Activated CD4-positive, alpha-beta T cell treated with anti-CD3 and anti-CD28 coated beads, Interleukin-2, amount 10 ng/mL, durations not matched to agents 7 days and 5 days (primary cell): Measurements from ENCODE around the gene CPNE8. TPM values are rescaled to one million over a fixed set of nuclear protein-coding genes. Genes with fewer than 3 reads are reported as not detected.

Experiments
- CTCF ChIA-PET: fragments of 350-600 bp; sonication (Branson Sonifier 250); formaldehyde crosslinking; loops from one replicate; lab custom pipeline; 2021; ENCODE audit warnings: antibody characterized with exemption; lab: Charles Lee
- POLR2A ChIA-PET: fragments of 350-600 bp; sonication (Branson Sonifier 250); formaldehyde crosslinking; loops from one replicate; lab custom pipeline; 2021; ENCODE audit warnings: antibody characterized with exemption; lab: Charles Lee
- DNase-seq: peaks from one replicate; pipeline ENCODE4 v3.0.0-alpha.2; 2020
- H3K27ac Mint-ChIP-seq: one replicate; pipeline ENCODE4 v1.8.0; 2021; ENCODE audit warnings: mild to moderate bottlenecking, moderate library complexity, mixed read lengths
- H3K27me3 Mint-ChIP-seq: one replicate; pipeline ENCODE4 v1.8.0; 2021; ENCODE audit warnings: mixed read lengths
- H3K36me3 Mint-ChIP-seq: one replicate; pipeline ENCODE4 v1.8.0; 2021; ENCODE audit warnings: low read depth, mixed read lengths
- H3K4me1 Mint-ChIP-seq: one replicate; pipeline ENCODE4 v1.8.0; 2021; ENCODE audit warnings: mixed read lengths
- H3K4me3 Mint-ChIP-seq: one replicate; pipeline ENCODE4 v1.8.0; 2021; ENCODE audit warnings: mild to moderate bottlenecking, moderate library complexity, mixed read lengths
- H3K9me3 Mint-ChIP-seq: one replicate; pipeline ENCODE4 v1.8.0; 2021; ENCODE audit warnings: mixed read lengths
- total RNA-seq, 2 experiments: library from RNA; stranded (reverse); gene quantifications; one replicate each; pipeline ENCODE4 v1.2.3, GENCODE V29; 2021

Gene CPNE8
- total RNA-seq, 2 experiments from 2014 or later: 3.7 to 4.2 TPM

DNA sequence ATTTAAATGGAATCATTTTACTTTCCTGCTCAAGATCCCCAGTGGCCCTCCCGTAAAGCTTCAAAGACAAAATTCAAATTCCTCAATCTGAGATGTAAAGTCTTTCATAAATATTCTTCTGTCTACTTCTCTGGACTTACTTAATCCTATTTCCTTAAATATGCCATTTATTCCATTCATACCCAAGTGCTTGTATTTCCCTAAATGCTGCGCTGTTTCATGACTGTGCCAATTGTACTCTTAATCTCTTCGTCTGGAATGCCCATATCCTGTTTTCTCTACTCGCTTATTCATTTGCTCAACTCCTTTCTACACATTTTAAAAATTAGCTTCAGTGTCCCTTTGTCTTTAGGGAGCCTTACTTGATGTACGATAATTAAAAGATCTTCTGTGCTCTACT, 280.1 kb downstream of the CPNE8 start:
- H3K4me1 Mint-ChIP-seq: no peaks in the 10 kb centered on the region
- POLR2A ChIA-PET: no interaction called here

DNA sequence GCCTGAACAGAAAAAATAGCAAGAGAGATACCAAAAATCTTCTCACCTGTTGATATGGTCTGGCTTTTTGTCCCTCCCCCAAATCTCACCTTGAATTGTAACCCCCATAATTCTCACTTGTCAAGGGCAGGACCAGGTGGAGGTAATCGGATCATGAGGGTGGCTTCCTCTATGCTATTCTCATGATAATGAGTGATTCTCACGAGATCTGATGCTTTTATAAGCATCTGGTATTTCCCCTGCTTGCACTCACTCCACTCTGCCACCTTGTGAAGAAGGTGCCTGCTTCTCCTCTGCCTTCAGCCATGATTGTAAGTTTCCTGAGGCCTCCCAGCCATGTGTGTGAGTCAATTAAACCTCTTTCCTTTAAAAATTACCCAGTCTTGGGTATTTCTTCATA, 291.2 kb downstream of the CPNE8 start:
- DNase-seq: no peak
- H3K36me3 Mint-ChIP-seq: no peaks in the 10 kb centered on the region
- CTCF ChIA-PET: no interaction called here
- H3K27me3 Mint-ChIP-seq: no peaks in the 10 kb centered on the region
- H3K27ac Mint-ChIP-seq: no peak overlapping the region
- no peak overlapping the region for H3K4me3 Mint-ChIP-seq
- H3K9me3 Mint-ChIP-seq: peaks cover 2% of the 10 kb centered on the region
- POLR2A ChIA-PET: no interaction called here
- H3K4me1 Mint-ChIP-seq: no peaks in the 10 kb centered on the region

More for the DNA sequence above, 280.1 kb downstream of the CPNE8 start:
- H3K9me3 Mint-ChIP-seq: no peaks in the 10 kb centered on the region
- no peaks in the 10 kb centered on the region for H3K36me3 Mint-ChIP-seq
- DNase-seq: no peak
- H3K27ac Mint-ChIP-seq: no peak overlapping the region
- H3K27me3 Mint-ChIP-seq: no peaks in the 10 kb centered on the region
- CTCF ChIA-PET: no interaction called here
- no peak overlapping the region for H3K4me3 Mint-ChIP-seq

DNA sequence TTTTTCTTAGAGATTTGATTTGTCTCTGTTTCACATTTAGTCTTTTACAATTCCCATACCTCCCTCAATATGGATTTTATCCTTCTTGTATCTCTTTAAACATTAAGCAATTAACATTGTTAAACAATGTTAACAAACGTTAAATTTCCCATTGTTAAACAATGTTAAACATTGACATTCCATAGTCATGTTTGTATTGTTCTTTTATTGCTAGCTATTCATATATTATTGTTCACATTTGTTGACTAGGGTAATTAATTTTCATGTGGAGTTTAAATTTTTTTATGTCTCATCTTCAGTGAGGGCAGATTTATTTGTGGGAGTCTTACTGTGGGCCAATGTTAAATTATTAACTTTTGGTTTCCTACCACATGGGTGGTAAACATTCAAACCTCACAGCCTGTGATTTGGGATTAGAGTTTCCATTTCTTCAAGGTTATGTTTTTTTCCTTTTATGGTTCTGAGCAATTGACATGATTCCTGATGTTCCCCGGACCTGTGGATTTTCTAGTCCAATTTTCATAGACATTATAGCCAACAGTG, 294.5 kb downstream of the CPNE8 start:
- no peak for DNase-seq
- ChIA-PET CTCF (no interaction called here), POLR2A (no interaction called here)
- H3K27me3 Mint-ChIP-seq: no peaks in the 10 kb centered on the region
- H3K4me1 Mint-ChIP-seq: no peaks in the 10 kb centered on the region
- H3K36me3 Mint-ChIP-seq: no peaks in the 10 kb centered on the region
- peaks cover 6% of the 10 kb centered on the region for H3K9me3 Mint-ChIP-seq
- no peak overlapping the region for H3K4me3 Mint-ChIP-seq
- no peak overlapping the region for H3K27ac Mint-ChIP-seq

DNA sequence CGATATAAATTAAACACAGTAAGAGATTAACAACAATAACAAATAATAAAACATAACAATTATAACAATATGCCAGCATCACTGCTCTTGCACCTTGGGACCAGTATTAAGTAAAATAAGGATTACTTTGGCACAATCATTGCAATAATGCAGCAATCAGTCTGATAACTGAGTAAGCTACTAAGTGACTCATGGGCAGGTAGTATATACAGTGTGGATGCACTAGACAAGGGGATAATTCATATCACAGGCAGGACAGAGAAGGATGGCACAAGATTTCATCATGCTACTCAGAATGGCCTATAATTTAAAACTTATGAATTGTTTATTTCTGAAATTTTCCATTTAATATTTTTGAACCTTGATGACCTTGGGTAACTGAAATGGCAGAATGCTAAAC, 298.1 kb downstream of the CPNE8 start:
- ChIA-PET CTCF (no interaction called here), POLR2A (no interaction called here)
- no peaks in the 10 kb centered on the region for H3K27me3 Mint-ChIP-seq
- no peak overlapping the region for H3K4me3 Mint-ChIP-seq
- DNase-seq: no peak
- no peaks in the 10 kb centered on the region for H3K4me1 Mint-ChIP-seq
- no peaks in the 10 kb centered on the region for H3K36me3 Mint-ChIP-seq
- H3K9me3 Mint-ChIP-seq: peaks cover 12% of the 10 kb centered on the region
- H3K27ac Mint-ChIP-seq: no peak overlapping the region
